GM23338 (cell line): Measurements from ENCODE around the gene OPRL1. TPM values are rescaled to one million over a fixed set of nuclear protein-coding genes. Genes with fewer than 3 reads are reported as not detected.

ENCODE experiments used
- ATAC-seq: fragments of 200-7000 bp; cut with Tn5 transposase; 3 replicates; pipeline ENCODE4 v1.9.1; 2020
- DNase-seq: peaks from one replicate; pipeline ENCODE4 v3.0.0-alpha.2; 2015; ENCODE audit warnings: low spot score
- H2AFZ ChIP-seq: fragments of 200-600 bp; sonication (generic); 2 replicates; pipeline ENCODE4 v1.8.0; 2016; ENCODE audit warnings: antibody characterized with exemption, mild to moderate bottlenecking, moderate library complexity
- H3F3A ChIP-seq: fragments of 200-600 bp; sonication (generic); replicated peaks from 2 replicates; pipeline ENCODE4 v1.8.0; 2017; ENCODE audit warnings: antibody characterized with exemption, mixed run types, low read depth
- H3K27ac ChIP-seq: fragments of 200-600 bp; sonication (generic); 2 replicates; pipeline ENCODE4 v1.6.1; 2016; ENCODE audit warnings: low read depth
- H3K27me3 ChIP-seq: fragments of 200-600 bp; sonication (generic); 2 replicates; pipeline ENCODE4 v1.8.0; 2016; ENCODE audit warnings: mild to moderate bottlenecking, mixed run types, moderate library complexity; ENCODE audit not compliant: insufficient read depth
- H3K36me3 ChIP-seq: fragments of 200-600 bp; sonication (generic); 2 replicates; pipeline ENCODE4 v1.8.0; 2016; ENCODE audit warnings: mild to moderate bottlenecking; ENCODE audit not compliant: insufficient read depth
- H3K4me1 ChIP-seq: fragments of 200-600 bp; sonication (generic); 2 replicates; pipeline ENCODE4 v1.8.0; 2016; ENCODE audit warnings: mild to moderate bottlenecking, moderate library complexity; ENCODE audit not compliant: insufficient read depth
- H3K4me2 ChIP-seq: fragments of 200-600 bp; sonication (generic); 2 replicates; pipeline ENCODE4 v1.7.1; 2017; ENCODE audit warnings: mixed run types
- H3K4me3 ChIP-seq: fragments of 200-600 bp; sonication (generic); 2 replicates; pipeline ENCODE4 v1.6.1; 2016; ENCODE audit warnings: mixed run types
- H3K79me2 ChIP-seq: fragments of 200-600 bp; sonication (generic); replicated peaks from 2 replicates; pipeline ENCODE4 v1.8.0; 2017; ENCODE audit warnings: mild to moderate bottlenecking; ENCODE audit not compliant: insufficient read depth
- H3K9me2 ChIP-seq: fragments of 200-600 bp; sonication (generic); 2 replicates; pipeline ENCODE4 v1.8.0; 2017; ENCODE audit not compliant: insufficient read depth
- H4K20me1 ChIP-seq: fragments of 200-600 bp; sonication (generic); replicated peaks from 2 replicates; pipeline ENCODE4 v1.8.0; 2017; ENCODE audit warnings: mild to moderate bottlenecking; ENCODE audit not compliant: insufficient read depth
- H3K27ac Mint-ChIP-seq: 2 replicates; pipeline ENCODE4 v1.8.0; 2020; ENCODE audit warnings: inconsistent platforms, mild to moderate bottlenecking, moderate library complexity, mixed read lengths
- H3K27me3 Mint-ChIP-seq: 3 replicates; pipeline ENCODE4 v1.8.0; 2022; ENCODE audit warnings: low read depth, mild to moderate bottlenecking, moderate library complexity, mixed read lengths, inconsistent platforms; ENCODE audit not compliant: insufficient read depth, poor library complexity
- H3K36me3 Mint-ChIP-seq: 3 replicates; pipeline ENCODE4 v1.8.0; 2021; ENCODE audit warnings: low read depth, mild to moderate bottlenecking, inconsistent platforms, moderate library complexity, mixed read lengths
- H3K4me1 Mint-ChIP-seq: 3 replicates; pipeline ENCODE4 v1.8.0; 2020; ENCODE audit warnings: mild to moderate bottlenecking, inconsistent platforms, mixed read lengths
- H3K4me3 Mint-ChIP-seq: 3 replicates; pipeline ENCODE4 v1.8.0; 2021; ENCODE audit warnings: moderate library complexity, mild to moderate bottlenecking, inconsistent platforms, mixed read lengths
- H3K9me3 Mint-ChIP-seq: 3 replicates; pipeline ENCODE4 v1.8.0; 2020; ENCODE audit warnings: moderate library complexity, mild to moderate bottlenecking, inconsistent platforms, mixed read lengths
- CREB1 ChIP-seq: fragments of 250-450 bp; sonication (Bioruptor Pico); IDR thresholded peaks from 2 replicates; pipeline ENCODE4 v1.5.0; 2020; ENCODE audit warnings: low read depth, mild to moderate bottlenecking, moderate library complexity
- EZH2 ChIP-seq: fragments of 200-600 bp; sonication (generic); IDR thresholded peaks from one replicate; pipeline ENCODE4 v1.8.0; 2017; ENCODE audit warnings: antibody characterized with exemption, mild to moderate bottlenecking, low read depth; ENCODE audit not compliant: unreplicated experiment
- EZH2phosphoT487 ChIP-seq: fragments of 200-600 bp; sonication (generic); IDR thresholded peaks from one replicate; pipeline ENCODE4 v1.8.1; 2018; ENCODE audit warnings: antibody characterized with exemption; ENCODE audit not compliant: unreplicated experiment
- JUNB ChIP-seq: IDR thresholded peaks from one replicate; pipeline ENCODE4 v1.6.1; 2016; ENCODE audit warnings: antibody characterized with exemption; ENCODE audit not compliant: unreplicated experiment
- NANOG ChIP-seq: IDR thresholded peaks from 2 replicates; pipeline ENCODE4 v1.6.1; 2016; ENCODE audit warnings: antibody characterized with exemption, borderline replicate concordance
- POLR2AphosphoS5 ChIP-seq: IDR thresholded peaks from 2 replicates; pipeline ENCODE4 v1.6.1; 2016; ENCODE audit warnings: antibody characterized with exemption, low read depth
- REST ChIP-seq: IDR thresholded peaks from one replicate; pipeline ENCODE4 v1.6.1; 2018; ENCODE audit warnings: antibody characterized with exemption; ENCODE audit not compliant: unreplicated experiment
- ZNF114 ChIP-seq: fragments of 250-450 bp; sonication (Bioruptor Pico); IDR thresholded peaks from 2 replicates; pipeline ENCODE4 v1.5.0; 2020; ENCODE audit warnings: mild to moderate bottlenecking, moderate library complexity
- ZNF331 ChIP-seq: fragments of 250-450 bp; sonication (Bioruptor Pico); IDR thresholded peaks from 2 replicates; pipeline ENCODE4 v1.5.0; 2020; ENCODE audit warnings: low read depth, mild to moderate bottlenecking, moderate library complexity
- ZNF462 ChIP-seq: fragments of 250-450 bp; sonication (Bioruptor Pico); IDR thresholded peaks from 2 replicates; pipeline ENCODE4 v1.5.0; 2020; ENCODE audit warnings: mild to moderate bottlenecking, moderate library complexity
- polyA plus RNA-seq: library from polyadenylated mRNA; unstranded; fragments of >200 nt; fragmentation: Nextera tagmentation; extraction: Ambion mirVana; gene quantifications from 2 replicates; pipeline ENCODE4 v1.2.1, GENCODE V29; 2016
- total RNA-seq: library from RNA; depleted of rRNA; stranded (reverse); fragments of >200 nt; shearing (Covaris generic); gene quantifications from 2 replicates; pipeline ENCODE4 v1.2.3, GENCODE V29; 2014
- TF ChIP-seq, protein P1 (sequence below): IDR thresholded peaks from 2 replicates; pipeline ENCODE4 v1.6.1; 2016; ENCODE audit warnings: antibody characterized with exemption
- TF ChIP-seq, protein P2 (sequence below), 2 experiments: fragments of 200-600 bp in 1 of 2; sonication (generic) in 1 of 2; conservative IDR thresholded peaks; 2 replicates each; pipeline versions ENCODE4 v1.5.1 to v1.6.1; 2016 to 2017; ENCODE audit warnings: antibody characterized with exemption in 2 of 2, low read depth in 2 of 2, mild to moderate bottlenecking in 2 of 2, moderate library complexity in 1 of 2

The OPRL1 gene
- total and polyA plus RNA-seq, 2 experiments from 2014 or later = 0.27 to 1.1 TPM

- ATAC-seq = no peak
- H3K27ac Mint-ChIP-seq = no peak overlapping the region
Observed at GRCh38 chr20:64095927-64096326, 16.0 kb downstream of the OPRL1 start.

More at GRCh38 chr20:64095927-64096326, 16.0 kb downstream of the OPRL1 start:
- no peak overlapping the region for H3K4me3 ChIP-seq
- H3K79me2 ChIP-seq = no peaks in the 10 kb centered on the region
- Mint-ChIP-seq H3K27me3 (peaks cover 11% of the 10 kb centered on the region), H3K4me1 (peaks cover 9% of the 10 kb centered on the region), H3K36me3 (peaks cover 4% of the 10 kb centered on the region; the same call in 2 of the 3 replicates), H3K9me3 (peaks cover 4% of the 10 kb centered on the region), H3K4me3 (no peak overlapping the region)
- no peaks in the 10 kb centered on the region for H3K9me2 ChIP-seq
- H2AFZ ChIP-seq = no peak overlapping the region
- H3F3A ChIP-seq = no peaks in the 10 kb centered on the region
- no peak overlapping the region for H3K27ac ChIP-seq
- DNase-seq = no peak
- TF ChIP-seq ZNF114 (no peak), EZH2 (no peak), REST (no peak), CREB1 (no peak), ZNF462 (CRISPR knock-in tag) (no peak), ZNF331 (no peak), EZH2phosphoT487 (no peak), NANOG (no peak), POLR2AphosphoS5 (no peak), JUNB (no peak)
- TF ChIP-seq, protein P1, sequence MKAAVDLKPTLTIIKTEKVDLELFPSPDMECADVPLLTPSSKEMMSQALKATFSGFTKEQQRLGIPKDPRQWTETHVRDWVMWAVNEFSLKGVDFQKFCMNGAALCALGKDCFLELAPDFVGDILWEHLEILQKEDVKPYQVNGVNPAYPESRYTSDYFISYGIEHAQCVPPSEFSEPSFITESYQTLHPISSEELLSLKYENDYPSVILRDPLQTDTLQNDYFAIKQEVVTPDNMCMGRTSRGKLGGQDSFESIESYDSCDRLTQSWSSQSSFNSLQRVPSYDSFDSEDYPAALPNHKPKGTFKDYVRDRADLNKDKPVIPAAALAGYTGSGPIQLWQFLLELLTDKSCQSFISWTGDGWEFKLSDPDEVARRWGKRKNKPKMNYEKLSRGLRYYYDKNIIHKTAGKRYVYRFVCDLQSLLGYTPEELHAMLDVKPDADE = no peak
- TF ChIP-seq, protein P2, sequence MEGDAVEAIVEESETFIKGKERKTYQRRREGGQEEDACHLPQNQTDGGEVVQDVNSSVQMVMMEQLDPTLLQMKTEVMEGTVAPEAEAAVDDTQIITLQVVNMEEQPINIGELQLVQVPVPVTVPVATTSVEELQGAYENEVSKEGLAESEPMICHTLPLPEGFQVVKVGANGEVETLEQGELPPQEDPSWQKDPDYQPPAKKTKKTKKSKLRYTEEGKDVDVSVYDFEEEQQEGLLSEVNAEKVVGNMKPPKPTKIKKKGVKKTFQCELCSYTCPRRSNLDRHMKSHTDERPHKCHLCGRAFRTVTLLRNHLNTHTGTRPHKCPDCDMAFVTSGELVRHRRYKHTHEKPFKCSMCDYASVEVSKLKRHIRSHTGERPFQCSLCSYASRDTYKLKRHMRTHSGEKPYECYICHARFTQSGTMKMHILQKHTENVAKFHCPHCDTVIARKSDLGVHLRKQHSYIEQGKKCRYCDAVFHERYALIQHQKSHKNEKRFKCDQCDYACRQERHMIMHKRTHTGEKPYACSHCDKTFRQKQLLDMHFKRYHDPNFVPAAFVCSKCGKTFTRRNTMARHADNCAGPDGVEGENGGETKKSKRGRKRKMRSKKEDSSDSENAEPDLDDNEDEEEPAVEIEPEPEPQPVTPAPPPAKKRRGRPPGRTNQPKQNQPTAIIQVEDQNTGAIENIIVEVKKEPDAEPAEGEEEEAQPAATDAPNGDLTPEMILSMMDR (conservative IDR thresholded peaks at IDR 0.05; ENCODE audit: low read depth in 2 of 2) = no peak
- H3K4me2 ChIP-seq = no peak overlapping the region
- no peaks in the 10 kb centered on the region for H3K4me1 ChIP-seq
- H3K36me3 ChIP-seq = no peaks in the 10 kb centered on the region
- peaks cover under 1% of the 10 kb centered on the region; the same call in 1 of the 2 replicates for H3K27me3 ChIP-seq
- H4K20me1 ChIP-seq = no peaks in the 10 kb centered on the region
